ENCODE measurements around the gene SLC24A3. TPM values are rescaled to one million over a fixed set of nuclear protein-coding genes. Genes with fewer than 3 reads are reported as not detected.
A peak's percentile ranks its signal among the peaks of the same experiment; 100 is the strongest.

Gene SLC24A3
- total RNA-seq, 1 donor from 2014 or later: 33.5 TPM

DNA sequence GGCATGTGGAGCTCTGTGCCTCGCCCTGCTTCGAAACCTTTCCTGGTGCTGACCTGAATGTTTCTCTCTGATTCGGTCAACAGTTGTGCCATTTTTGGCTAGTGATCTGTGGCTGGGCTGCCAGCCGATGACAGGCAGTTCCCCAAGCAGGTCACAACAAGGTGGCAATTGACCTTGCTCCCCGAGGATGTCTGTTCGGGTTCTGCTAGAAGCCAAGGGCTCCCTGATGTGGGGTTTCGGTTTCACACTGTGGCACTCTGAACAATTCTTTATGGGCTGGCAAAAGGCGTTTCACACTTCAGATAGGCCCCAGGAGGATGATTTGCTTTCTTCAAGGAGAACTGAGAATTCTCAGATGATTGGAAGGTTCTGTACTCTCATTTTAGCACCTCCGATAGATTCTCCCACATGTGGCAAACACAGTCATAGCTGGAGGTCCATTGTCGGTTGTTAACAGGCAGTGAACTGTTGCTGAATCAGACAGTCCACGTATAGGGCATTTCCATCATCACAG lies 135.6 kb downstream of the SLC24A3 start:
- no peak for DNase-seq

DNA sequence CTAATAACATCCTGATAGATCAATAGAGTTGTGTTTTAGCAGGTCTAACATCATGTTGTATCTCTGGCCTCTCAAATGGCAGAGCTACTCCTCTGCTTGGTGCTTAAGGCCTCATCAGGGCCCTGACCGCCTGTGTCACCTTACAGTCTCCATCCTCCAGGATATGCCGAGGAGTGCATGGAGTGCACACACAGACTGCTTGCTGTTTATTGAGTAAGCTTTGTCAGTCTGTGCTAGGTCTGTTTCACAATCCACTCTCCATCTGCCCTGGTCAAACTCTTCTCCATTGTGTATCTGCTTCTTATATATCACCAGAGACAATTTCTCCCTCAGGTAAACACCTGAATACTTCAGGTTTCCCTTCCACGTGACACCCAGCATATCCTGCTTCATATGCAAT lies 136.1 kb downstream of the SLC24A3 start:
- DNase-seq: no peak

DNA sequence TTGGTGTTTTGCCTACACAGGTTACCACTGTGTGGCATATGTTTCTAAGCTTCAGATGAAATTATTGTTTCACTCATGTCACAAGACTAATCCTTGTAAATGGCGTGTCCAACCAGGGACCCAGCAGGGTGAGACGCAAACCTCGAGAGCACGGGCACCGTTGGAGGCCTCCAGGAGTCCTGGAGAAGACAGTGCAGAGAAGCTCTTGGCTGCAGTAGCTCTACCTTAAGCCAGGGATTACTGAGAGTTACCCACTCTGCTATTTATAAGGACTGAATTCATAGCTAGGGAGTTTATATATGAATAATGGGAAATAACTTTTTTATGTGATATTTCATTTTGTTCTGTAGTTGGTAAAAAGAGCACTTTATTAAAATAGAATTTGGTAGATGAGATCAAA lies 137.4 kb downstream of the SLC24A3 start:
- DNase-seq: no peak

DNA sequence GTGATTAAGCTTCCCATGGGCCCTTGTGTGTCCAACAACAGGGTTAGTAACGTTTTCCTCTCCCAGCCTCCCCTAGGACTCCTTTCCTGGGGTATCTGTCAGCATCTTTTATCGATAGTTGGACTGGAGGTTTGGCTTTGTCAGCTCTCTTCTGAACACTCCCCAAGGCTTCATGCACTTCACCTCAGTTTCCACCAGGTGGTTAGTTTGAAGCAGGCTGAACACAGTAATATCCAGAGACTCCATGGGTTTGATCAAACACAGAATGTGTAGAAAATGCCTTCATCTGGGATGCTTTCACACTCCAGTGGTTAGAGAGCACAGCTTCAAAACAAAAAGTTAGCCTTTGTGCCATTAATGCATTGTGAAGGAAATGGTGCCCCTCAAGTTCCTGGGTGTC lies 139.1 kb downstream of the SLC24A3 start:
- DNase-seq: peak; percentile 39

DNA sequence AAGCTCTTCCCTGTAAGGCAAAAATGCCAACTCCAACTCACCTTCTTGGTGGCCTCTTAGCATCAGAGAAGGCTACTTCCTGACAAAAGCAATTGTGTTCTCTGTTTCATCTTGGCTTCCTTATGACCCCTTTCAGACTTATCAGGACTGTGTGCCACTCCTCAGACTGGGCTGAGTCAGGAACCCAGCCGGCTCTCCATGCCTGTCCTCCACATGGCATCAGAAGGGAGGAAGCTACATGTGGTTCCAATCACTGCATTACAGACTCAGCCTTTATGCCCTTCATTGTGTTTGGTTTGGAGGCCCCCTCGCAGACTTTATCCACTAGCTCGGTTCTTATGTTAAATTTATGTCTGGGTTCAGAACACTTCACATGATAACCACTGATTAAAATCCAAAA lies 142.5 kb downstream of the SLC24A3 start:
- DNase-seq: no peak

DNA sequence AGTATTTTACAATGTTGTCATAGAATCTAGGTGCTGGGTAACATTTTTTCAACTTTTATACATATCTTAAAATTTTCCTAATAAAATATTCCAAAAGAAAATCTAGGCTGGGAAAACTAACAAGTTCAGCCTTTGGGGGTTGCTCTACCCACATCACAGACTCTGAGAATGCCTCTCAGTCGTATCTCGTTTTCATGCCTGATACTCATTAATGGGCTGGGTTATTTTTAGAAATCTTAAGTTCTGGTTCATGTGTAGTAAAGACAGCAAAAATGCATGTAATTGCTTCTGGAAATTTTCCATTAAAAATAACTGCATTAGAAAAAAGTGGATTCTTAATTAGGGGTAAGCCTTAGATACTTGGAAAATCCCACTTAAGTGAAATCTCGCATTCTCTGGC lies 149.3 kb downstream of the SLC24A3 start:
- no peak for DNase-seq

DNA sequence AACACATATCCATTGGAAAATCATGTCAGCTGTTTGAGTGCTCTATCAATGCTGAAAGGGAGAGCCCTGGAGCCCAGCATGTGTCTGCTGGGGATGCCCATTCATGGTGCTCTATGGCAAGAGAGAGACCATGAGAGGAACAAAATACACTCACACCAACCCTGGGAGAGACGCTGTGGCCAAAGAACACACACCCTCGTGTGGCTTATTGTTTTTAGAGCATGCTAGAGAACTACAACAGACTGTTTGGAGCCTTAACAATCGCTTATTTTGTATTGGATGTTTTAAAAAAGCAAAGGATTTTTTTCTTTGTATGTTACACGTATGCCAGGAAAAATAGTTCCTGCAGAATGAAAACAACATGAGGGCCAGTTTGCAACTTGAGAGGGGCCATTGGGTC lies 151.0 kb downstream of the SLC24A3 start:
- DNase-seq: no peak

DNA sequence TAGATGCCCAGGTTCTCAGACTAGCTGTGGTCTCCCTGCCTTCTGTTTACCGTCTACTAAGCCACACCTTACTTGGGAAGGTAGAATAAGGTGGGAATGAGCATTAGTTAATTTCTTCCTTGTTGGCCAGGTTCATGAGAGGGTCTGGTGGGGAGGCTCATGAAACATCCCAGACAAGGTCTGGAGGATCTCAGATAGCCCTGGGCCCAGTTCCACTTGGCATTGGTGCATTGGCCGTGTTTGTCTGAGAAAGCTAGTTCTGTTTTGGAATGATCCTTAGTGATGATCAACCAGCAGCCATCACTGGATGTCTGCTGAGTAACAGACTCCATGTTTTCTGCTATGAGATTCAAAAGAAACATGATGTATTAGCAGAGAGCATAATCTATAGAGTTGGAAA lies 155.1 kb downstream of the SLC24A3 start:
- DNase-seq: no peak

DNA sequence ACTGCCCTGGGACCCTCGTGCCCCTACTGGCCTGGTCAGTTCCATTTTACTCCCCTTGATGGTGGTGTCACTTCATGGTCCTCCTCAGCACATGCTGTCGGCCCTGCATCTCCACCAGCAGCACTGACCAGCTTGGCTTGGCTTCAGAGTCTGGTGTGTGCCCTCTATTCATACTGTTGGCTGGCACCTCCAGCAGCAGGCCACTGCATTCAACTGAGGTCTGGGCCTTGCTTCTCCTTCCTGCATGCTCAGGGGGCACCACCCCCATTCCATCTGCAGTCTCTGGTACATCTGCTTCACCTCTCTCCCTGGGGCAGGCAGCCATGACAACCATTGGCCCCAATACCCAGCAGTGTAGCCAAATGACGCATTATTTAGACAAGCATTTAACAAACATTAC lies 155.9 kb downstream of the SLC24A3 start:
- DNase-seq: no peak

DNA sequence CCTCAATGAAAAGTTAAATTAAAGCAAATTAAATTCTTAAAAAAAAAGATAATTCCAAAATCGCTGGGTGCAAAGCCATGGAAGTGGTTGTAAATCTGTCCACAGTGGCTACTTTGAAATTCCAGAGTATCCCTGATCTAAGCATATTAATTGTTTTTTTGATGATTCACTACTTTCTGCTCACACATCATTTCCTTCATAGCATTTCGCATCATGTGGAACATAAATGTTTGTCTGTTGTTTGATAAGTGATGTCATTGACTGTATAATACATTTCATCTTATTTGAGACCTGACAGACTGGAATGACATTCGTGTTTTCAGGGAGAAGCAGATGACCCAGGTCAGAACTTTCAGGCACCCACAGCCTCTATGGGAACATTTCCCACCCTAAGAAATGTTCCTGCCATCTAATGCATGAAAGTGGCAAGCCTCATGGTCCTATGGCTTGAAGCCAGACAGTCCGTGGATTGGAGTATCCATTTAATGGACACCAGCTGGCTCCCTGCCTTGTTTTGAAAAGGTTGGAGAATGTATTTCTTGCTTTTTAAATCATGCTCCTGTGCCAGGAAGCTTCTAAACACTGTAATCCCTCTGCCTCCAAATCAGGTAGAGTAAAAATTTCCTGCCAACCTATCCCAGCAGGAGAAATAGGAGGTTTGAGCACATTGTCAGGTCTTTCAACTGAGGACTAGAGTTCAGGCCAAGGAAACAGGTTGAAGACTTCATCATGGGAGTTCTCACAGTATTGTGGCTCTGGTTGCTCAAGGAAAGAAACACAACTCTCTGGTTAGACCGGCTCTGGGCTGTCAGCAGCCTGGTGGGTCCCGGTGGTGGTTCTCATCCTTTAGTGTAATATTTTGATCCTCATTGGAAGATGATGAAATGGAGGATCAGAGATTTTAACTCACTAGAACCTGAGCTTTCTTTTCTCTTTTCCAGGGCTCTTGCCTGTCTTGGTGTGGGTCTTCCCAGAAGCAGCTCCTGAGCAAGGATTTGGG lies 157.9 kb downstream of the SLC24A3 start:
- DNase-seq: no peak

DNA sequence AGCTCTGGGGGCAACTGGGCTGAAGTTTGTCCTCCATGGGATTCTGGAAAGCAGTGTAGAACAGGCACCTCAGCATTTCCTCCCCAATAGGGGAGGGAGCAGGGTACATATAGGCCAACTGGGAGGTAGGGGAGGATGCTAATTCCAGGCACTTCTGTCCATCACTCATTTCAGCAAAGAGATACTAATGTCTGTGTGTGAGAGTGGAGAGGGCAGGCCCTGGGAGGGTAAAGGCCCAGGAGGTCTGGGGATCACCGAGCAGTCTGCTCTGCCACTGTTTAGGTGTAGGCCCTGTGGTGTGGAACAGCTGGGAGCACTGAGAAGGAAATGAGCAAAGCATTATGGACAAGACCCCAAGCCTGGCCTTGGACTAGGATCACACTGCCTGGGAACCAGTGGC lies 158.7 kb downstream of the SLC24A3 start:
- no peak for DNase-seq

DNA sequence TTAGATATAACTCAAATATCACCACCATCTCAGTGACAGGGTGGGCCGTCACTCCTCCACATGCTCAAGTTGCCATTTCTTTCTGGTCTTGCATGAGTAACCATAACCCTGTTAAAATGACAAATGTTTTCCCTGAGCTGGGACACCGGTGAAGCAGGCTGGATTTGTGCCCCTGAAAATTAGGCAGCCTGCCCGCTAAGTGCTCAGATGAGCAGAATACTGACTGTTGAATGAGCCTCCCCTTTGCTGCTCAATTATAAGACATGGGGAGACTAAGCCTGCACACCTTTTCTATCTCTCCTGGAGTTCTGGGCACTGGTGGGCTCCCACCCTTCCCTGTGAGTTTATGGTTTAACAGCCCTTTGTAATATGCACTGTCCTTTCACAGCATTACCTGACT lies 161.8 kb downstream of the SLC24A3 start:
- DNase-seq: no peak

DNA sequence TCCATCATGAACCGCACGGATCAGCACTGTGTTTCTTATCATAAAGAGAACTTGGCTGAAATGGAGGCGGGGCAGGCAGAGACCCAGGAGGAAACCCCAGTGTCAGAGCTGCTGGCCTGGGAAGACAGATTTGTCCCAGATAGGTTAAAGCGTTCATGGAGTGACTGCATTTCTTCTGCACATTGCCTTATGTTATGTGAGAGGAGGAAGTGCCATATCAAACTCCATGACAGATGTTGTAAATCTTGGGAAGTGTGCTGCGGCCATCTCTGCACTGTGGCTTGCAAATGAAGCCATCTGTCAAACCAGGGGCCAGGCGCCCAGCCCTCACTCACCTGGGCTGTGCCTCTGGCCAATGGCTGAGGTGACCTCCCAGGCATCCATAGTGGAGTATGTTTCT lies 163.0 kb downstream of the SLC24A3 start:
- no peak for DNase-seq

DNA sequence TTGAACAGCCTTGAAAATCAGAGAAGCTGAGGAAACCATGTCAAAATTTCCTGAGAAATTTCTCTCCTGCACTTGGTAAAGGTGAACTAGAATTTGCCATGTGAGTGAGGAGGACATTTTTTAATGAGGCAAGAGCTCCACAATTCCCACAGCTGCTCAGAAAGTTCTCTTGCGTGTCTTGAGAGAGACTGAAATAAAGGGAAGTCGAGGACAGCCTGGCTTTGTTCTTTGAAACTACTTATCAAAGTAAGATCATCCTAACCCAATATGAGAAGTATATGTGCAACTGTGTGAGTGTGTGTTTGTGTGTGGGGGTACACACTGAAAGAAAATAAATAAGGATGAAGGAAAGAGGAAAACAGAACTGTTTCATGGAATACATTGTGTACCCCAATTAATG lies 163.4 kb downstream of the SLC24A3 start:
- no peak for DNase-seq

DNA sequence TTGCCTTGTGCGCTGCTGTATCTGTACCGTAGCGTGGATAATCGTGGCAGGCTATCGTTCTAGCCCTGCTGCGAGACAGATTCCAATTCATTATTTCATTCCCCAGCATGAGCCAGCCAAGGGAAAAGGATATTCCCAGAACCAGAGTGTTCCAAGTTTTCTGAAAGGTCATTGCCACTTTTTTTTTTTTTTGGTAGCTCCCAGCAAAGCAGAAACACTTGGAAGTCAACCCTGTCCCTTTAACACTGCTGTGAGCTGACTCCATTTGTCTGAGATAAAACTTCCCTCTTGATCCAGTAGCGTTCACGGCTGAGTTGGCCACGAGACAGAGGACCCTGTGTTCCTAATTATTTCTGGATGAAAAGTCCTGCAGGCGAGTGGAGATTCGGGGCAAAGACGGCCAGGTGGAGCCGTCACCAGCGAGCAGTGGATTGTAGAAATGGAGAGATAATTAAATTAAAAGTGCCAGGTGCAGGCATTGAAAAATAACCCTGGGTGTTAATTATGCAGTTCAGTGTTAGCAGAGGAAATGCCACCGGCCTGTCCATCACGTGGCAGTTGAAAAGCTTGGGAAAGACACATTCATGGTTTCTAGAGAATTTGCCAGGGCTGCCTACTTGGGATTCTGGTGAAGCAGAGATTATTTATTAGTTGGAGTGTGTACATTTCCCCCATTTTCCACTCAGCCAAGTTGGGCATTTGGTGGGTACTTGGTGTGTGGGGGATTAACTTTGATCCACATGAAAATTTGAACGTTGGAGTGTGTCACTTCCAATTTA lies 164.2 kb downstream of the SLC24A3 start:
- peak; percentile 43 for DNase-seq

DNA sequence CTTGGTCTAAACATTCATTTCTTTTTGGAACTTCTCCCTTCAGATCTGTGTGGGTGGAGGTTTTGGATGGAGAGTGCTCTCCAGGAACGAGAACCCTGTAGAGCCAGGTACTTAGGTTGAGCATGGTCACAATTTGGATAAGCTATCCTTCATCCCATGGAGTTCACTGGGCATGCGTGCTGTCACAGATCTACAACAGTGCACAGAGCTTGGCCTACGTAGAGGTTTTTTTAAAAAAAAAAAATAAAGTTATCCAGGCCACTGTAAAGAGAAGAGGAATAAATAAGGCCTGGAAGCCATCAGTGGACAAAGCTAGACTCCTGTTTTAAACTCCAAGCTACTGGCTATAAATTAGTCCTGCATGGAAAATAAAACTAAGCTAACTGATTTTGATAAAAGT lies 165.6 kb downstream of the SLC24A3 start:
- peak; percentile 52 for DNase-seq

DNA sequence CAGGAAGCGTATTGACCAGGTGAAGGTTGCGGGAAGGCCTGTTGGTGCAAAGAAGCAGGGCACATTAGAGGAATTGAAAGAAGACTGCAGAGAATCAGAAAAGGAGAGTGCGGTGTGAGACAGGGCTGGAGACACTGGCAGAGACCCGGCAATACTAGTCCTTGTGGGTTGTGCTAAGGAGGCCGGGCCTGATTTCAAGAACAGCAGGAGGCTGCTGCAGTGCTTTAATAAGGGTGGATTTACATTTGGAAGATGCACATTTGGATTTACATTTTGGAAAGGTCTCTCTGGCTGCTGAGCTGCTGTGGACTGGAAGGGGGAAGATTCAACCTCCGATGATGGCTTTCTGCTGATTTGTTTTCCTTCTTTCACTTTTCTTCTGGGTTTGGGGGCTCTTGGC lies 167.8 kb downstream of the SLC24A3 start:
- no peak for DNase-seq

DNA sequence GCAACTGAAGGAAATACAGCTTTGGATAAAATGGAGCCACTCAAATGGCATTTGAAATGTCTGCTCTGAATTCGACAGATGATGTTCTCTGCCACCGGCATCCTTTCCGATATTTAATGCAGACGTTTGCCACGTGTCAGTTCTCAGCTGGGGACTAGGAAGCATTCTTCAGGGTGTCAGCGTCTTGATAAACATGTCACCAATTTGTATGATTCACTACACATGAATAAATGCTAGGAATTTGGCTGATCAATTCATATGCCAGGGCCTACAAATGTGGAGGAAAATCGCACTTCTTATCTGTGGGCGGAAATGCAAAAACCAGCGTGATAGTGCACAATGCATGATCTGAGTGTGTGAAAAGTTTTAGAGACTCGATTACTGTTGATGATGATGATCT lies 169.5 kb downstream of the SLC24A3 start:
- DNase-seq: no peak

DNA sequence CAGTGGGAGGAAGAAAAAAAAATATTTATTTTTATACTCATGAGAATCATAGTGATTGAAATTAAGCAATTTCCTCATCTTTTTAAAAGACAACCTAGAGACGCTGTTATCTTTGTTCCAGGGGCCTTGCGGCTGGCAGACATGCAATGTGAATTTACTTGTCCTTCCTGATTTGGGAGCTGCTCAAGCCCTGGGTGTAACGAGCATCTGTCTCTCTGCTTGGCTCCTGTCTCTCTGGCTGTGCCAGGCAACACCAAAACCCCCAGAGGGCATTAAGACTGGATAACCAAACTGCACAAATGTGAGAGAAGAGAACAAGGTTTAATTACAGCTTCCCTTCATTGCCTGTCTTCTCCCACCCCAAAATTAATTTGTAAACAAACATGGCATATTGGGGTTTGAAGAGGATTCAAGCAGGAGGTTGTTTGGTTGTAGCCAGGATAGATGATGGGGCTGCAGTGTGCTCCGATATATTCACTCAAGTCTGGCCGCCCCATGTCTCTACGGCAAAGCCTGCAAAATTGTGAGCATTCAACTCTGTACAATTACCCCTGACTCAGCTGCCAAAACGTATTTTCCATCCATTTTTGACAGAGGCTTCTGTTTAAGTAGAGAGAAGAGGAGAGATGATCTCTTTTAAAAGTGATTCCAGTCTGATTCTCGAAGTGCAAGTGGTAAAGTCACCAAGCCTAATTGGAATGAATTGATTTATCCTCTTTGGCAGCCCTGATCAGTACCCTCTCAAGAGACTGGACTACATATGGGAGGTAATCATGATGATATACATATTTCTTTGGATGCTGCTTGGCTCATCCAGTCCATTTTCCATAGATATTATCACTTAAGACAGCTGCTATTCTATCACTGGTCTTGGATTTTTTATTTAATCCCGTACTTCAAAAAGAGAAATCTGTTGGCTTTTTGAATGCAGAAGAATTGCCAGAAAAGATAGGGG lies 170.2 kb downstream of the SLC24A3 start:
- DNase-seq: peak; percentile 89

DNA sequence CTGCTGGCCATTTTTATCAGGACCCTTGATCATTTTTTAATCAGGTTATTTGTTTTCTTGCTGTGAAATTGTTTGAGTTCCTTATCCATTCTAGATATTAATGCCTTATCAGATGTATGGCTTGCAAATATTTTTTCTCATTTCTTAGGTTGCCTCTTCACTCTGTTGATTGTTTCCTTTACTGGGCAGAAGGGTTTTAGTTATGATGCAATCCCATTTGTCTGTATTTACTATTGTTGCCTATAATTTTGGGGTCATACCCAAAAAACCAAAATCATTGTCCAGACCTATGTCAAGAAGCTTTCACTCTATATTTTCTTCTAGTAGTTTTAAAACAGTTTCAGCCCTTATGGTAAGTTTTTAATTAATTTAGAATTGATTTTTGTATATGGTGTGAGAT lies 172.5 kb downstream of the SLC24A3 start:
- no peak for DNase-seq

DNA sequence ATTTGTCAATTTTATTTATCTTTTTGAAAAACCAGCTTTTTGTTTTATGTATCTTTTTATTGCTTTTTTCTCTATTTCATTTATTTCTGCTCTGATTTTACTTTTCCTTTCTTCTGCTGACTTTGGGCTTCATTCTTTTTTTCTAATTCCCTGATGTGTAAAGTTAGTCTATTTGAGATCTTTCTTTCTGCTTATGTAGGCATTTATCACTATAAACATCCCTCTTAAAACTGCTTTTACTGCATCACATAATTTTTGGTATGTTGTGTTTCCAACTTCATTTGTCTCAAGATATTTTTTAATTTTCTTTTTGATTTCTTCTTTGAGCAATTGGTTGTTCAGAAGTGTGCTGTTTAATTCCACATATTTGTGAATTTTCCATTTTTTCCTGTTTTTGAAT lies 174.8 kb downstream of the SLC24A3 start:
- no peak for DNase-seq

Measured in tongue (tissue), 2 donors.